GM10266 (cell line): ENCODE results near the gene CCDC194.
A peak's percentile ranks its signal among the peaks of the same experiment; 100 is the strongest.

Experiments
- DNase-seq: peaks from one replicate; pipeline ENCODE4 v3.0.0; 2012; ENCODE audit errors: extremely low spot score
- CTCF ChIP-seq: IDR thresholded peaks from 2 replicates; pipeline ENCODE4 v1.5.1; 2012; ENCODE audit warnings: mild to moderate bottlenecking, low read depth; ENCODE audit not compliant: control insufficient read depth, insufficient read depth; ENCODE audit errors: missing control alignments

CCDC194 gene

GRCh38 chr19:17393914-17394313 is at the start of gene CCDC194:
Gene CCDC194 (minus strand): TSS chr19:17394196. CDS start chr19:17394158, 38 bp downstream.
- TF ChIP-seq CTCF: no peak
- DNase-seq: no peak

- DNase-seq: peak; percentile 45
- peak; percentile 58 for TF ChIP-seq CTCF
These were observed 47.4 kb upstream of the CCDC194 start for GRCh38 chr19:17441241-17442021.

- no peak for DNase-seq
- no peak for TF ChIP-seq CTCF
These were observed 42.9 kb upstream of the CCDC194 start for GRCh38 chr19:17436874-17437267.

- TF ChIP-seq CTCF: no peak
- DNase-seq: no peak
These were observed 42.3 kb upstream of the CCDC194 start for GRCh38 chr19:17436094-17436873.

- no peak for DNase-seq
- no peak for TF ChIP-seq CTCF
These were observed 41.2 kb upstream of the CCDC194 start for GRCh38 chr19:17435218-17435617.

GRCh38 chr19:17431417-17431816 is 37.4 kb upstream of the CCDC194 start:
- no peak for DNase-seq
- TF ChIP-seq CTCF: no peak

- DNase-seq: no peak
These were observed 35.7 kb upstream of the CCDC194 start for GRCh38 chr19:17429641-17430113.

More at GRCh38 chr19:17429641-17430113, 35.7 kb upstream of the CCDC194 start:
- TF ChIP-seq CTCF: no peak
